ENCODE results near the gene FGGY.

FGGY gene

GRCh38 chr1:59705466-59706302 is 408.8 kb downstream of the FGGY start:
- Histone ChIP-seq H4K20me1 (ENCODE audit: low read depth, low read length) (no peaks in the 10 kb centered on the region), H3K9ac (ENCODE audit: low read length) (no peak overlapping the region), H2AFZ (ENCODE audit: low read depth, low read length, severe bottlenecking) (no peak overlapping the region), H3K79me2 (ENCODE audit: insufficient read depth, low read length) (no peaks in the 10 kb centered on the region), H3K36me3 (ENCODE audit: low read length) (no peaks in the 10 kb centered on the region), H3K27ac (ENCODE audit: low read depth, low read length) (no peak overlapping the region), H3K27me3 (ENCODE audit: low read length) (no peaks in the 10 kb centered on the region), H3K9me3 (ENCODE audit: insufficient read depth, low read length) (no peaks in the 10 kb centered on the region), H3K4me2 (ENCODE audit: low read depth, low read length, poor library complexity, severe bottlenecking) (no peak overlapping the region), H3K4me3 (ENCODE audit: insufficient read depth, low read length, poor library complexity, severe bottlenecking) (no peak overlapping the region), H3K9me2 (replicated peaks; ENCODE audit: insufficient read depth, low read length) (no peaks in the 10 kb centered on the region), H3F3A (ENCODE audit: insufficient read depth) (no peaks in the 10 kb centered on the region)
- TF ChIP-seq EZH2phosphoT487 (conservative IDR thresholded peaks at IDR 0.05; ENCODE audit: low read length), result no peak
- TF ChIP-seq CTCF (IDR thresholded peaks at IDR 0.05; ENCODE audit: insufficient read depth, low read length, poor library complexity, severe bottlenecking), result no peak

GRCh38 chr1:59706303-59706599 is 409.4 kb downstream of the FGGY start:
- no peak overlapping the region for H3K4me2 ChIP-seq (ENCODE audit: low read depth, low read length, poor library complexity, severe bottlenecking)
- H4K20me1 ChIP-seq (ENCODE audit: low read depth, low read length), result no peaks in the 10 kb centered on the region
- no peak overlapping the region for H3K9ac ChIP-seq (ENCODE audit: low read length)
- H3F3A ChIP-seq (ENCODE audit: insufficient read depth), result no peaks in the 10 kb centered on the region
- no peak for TF ChIP-seq CTCF (IDR thresholded peaks at IDR 0.05; ENCODE audit: insufficient read depth, low read length, poor library complexity, severe bottlenecking)
- no peak for TF ChIP-seq EZH2phosphoT487 (conservative IDR thresholded peaks at IDR 0.05; ENCODE audit: low read length)
- H3K27me3 ChIP-seq (ENCODE audit: low read length), result no peaks in the 10 kb centered on the region
- H3K4me3 ChIP-seq (ENCODE audit: insufficient read depth, low read length, poor library complexity, severe bottlenecking), result no peak overlapping the region
- H3K27ac ChIP-seq (ENCODE audit: low read depth, low read length), result no peak overlapping the region
- H3K9me3 ChIP-seq (ENCODE audit: insufficient read depth, low read length), result no peaks in the 10 kb centered on the region
- no peaks in the 10 kb centered on the region for H3K36me3 ChIP-seq (ENCODE audit: low read length)
- no peak overlapping the region for H2AFZ ChIP-seq (ENCODE audit: low read depth, low read length, severe bottlenecking)
- no peaks in the 10 kb centered on the region for H3K79me2 ChIP-seq (ENCODE audit: insufficient read depth, low read length)
- no peaks in the 10 kb centered on the region for H3K9me2 ChIP-seq (replicated peaks; ENCODE audit: insufficient read depth, low read length)

- Histone ChIP-seq H3K36me3 (ENCODE audit: low read length) (no peaks in the 10 kb centered on the region), H3K4me2 (ENCODE audit: low read depth, low read length, poor library complexity, severe bottlenecking) (no peak overlapping the region), H3K9me3 (ENCODE audit: insufficient read depth, low read length) (no peaks in the 10 kb centered on the region), H2AFZ (ENCODE audit: low read depth, low read length, severe bottlenecking) (no peak overlapping the region), H4K20me1 (ENCODE audit: low read depth, low read length) (no peaks in the 10 kb centered on the region), H3K4me3 (ENCODE audit: insufficient read depth, low read length, poor library complexity, severe bottlenecking) (no peak overlapping the region), H3K9me2 (replicated peaks; ENCODE audit: insufficient read depth, low read length) (no peaks in the 10 kb centered on the region), H3K27me3 (ENCODE audit: low read length) (no peaks in the 10 kb centered on the region), H3K79me2 (ENCODE audit: insufficient read depth, low read length) (no peaks in the 10 kb centered on the region), H3K27ac (ENCODE audit: low read depth, low read length) (no peak overlapping the region), H3F3A (ENCODE audit: insufficient read depth) (no peaks in the 10 kb centered on the region), H3K9ac (ENCODE audit: low read length) (no peak overlapping the region)
- TF ChIP-seq CTCF (IDR thresholded peaks at IDR 0.05; ENCODE audit: insufficient read depth, low read length, poor library complexity, severe bottlenecking) (no peak), EZH2phosphoT487 (conservative IDR thresholded peaks at IDR 0.05; ENCODE audit: low read length) (no peak)
Measured at GRCh38 chr1:59707178-59707791, 410.4 kb downstream of the FGGY start.
